Activated gamma-delta T cell treated with Interleukin-2 at 50 U/mL for 16 hours (primary cell): ENCODE results near the gene ADPRHL1.
"Not testable (repeated sequence)": the region's sequence is repeated elsewhere in the genome, so short reads cannot be mapped to it uniquely, and the experiment has no call there.

Experiments used
- DNase-seq: peaks from one replicate; pipeline ENCODE4 v3.0.0-alpha.2; 2020

ADPRHL1 gene

GRCh38 chr13:113476811-113477210 lies 23.5 kb upstream of the ADPRHL1 start:
- no peak for DNase-seq

DNA sequence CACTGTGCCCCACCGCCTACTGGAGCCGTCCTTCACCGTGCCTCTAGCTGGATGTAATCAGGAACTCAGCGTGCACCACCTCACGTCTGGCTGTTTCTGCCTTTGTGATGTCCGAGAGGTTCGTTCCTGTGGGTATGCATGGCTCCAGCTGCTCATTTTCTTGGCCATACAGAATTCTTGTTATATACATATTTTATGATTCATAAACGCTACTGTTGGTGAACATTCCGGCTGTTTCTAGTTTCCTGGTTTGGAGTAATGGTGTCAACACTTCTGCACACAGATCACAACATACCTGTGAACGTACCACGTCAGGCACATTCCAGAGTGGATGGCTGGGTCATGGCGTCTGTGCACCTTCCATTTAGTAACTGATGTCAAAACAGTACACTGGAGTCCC lies 22.6 kb upstream of the ADPRHL1 start:
- DNase-seq = no peak

DNA sequence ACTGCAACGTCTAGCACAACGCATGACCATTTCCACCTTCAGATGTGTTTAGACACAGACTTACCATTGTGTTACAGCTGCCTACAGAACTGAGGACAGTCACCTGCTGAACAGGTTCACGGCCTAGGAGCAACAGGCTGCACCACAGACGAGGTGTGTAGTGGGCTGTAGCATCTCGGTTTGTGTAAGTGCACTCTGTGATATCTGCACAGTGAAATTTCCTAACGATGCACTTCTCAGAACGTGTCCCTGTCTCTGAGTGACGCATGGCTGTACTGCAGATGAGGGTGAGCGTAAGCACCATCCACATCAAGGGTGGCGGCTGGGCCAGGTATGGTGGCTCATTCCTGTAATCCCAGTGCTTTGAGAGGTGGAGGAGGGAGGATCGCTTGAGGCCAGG lies 22.0 kb upstream of the ADPRHL1 start:
- no peak for DNase-seq

DNA sequence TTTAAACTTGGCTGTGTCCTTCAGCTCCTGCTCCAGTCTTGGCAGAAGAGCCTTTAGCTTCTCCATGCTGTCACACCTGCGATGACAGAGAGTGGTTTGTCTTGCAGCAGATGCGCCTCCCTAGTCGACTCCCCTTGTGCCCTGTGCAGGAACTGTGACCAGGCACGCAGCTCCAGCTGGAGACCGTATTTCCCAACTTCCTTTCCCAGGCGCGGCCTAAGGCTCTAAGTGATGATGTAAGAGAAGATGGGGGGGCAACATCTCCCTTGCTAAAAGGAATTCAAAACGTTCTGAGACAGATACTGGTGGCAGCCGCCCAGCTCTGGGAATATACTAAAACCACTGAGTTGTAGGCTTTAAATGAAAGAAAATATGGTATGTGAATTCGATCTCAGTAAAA lies 20.9 kb upstream of the ADPRHL1 start:
- no peak for DNase-seq

GRCh38 chr13:113472355-113473025 lies 19.2 kb upstream of the ADPRHL1 start:
- no peak for DNase-seq

DNA sequence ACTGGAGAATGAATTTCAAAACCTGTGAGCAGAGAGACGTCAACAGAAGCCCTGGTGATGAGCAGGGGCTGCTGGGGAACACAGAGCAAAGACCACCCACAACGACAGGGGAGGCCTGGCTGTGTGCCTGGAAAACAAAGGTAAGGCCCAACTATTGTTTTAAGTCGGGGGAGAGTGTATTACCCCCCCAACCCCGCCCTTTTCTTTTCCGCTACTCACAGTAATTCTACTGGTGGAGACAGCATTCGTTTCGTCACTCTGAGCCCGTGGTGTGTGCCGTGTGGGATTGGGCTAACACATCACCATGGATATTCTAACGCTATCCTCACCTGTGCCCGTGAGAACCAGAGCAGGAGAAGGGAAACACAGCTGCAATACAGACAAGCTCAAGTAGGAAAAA lies 18.6 kb upstream of the ADPRHL1 start:
- no peak for DNase-seq

GRCh38 chr13:113470635-113471163 lies 17.4 kb upstream of the ADPRHL1 start:
- DNase-seq = not testable (repeated sequence)

GRCh38 chr13:113470073-113470472 lies 16.8 kb upstream of the ADPRHL1 start:
- DNase-seq = no peak

GRCh38 chr13:113469582-113469981 lies 16.3 kb upstream of the ADPRHL1 start:
- no peak for DNase-seq

- DNase-seq = no peak
Observed at GRCh38 chr13:113468472-113469201, 15.3 kb upstream of the ADPRHL1 start.

DNA sequence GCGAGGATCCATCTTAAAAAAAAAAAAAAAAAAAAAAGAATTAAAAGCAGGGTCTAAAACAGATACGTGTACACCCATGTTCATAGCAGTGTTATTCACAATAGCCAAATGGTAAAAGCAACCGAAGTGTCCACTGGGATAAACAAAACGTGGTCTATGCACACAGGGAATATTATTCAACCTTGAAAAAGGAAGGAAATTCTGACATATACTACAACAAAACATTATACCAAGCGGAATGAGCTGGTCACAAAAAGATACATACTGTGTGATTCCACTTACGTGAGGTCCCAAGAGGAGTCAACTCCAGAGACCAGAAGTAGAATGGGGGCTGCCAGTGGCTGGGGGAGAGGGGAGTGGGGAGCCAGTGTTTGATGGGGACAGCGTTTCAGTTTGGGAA lies 14.7 kb upstream of the ADPRHL1 start:
- DNase-seq = no peak

- DNase-seq = no peak
Observed at GRCh38 chr13:113466383-113466782, 13.1 kb upstream of the ADPRHL1 start.

DNA sequence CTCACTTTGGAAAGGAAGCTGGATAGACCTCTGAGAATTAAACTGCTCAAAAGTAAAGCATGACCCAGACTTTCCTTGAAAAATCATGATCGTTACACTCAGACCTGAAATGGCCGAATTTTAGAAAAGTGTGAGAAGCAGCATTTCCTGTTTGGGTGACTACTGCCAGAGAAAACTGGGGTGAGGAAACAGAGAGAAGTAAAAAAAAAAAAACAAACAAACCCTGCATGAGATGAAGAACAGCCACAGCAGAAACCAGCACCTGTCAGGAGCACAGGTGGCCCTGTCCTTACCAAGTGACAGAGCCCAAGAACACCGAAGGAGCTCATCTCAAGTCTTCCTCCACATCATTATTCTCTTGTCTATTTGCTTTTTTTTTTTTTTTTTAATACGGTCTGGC lies 12.0 kb upstream of the ADPRHL1 start:
- DNase-seq = no peak

DNA sequence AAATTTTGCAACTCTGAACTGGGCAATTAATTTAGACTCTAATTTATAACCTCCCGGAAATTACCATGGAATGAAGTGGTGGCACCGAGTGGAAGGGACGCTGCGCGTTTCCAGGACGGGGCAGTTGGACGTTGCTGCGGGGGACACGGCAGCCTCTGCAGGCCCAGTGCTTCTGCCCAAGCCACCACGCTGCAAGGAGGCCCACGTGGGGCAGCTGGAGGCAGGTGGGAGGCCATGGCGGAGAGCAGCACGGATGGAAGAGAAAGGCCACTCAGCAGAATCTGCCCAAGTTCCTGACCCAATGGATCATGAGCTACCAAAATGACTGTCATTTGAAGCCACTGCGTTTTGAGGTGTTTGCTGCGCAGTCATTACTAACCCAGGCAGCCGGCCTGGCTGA lies 11.2 kb upstream of the ADPRHL1 start:
- no peak for DNase-seq

DNA sequence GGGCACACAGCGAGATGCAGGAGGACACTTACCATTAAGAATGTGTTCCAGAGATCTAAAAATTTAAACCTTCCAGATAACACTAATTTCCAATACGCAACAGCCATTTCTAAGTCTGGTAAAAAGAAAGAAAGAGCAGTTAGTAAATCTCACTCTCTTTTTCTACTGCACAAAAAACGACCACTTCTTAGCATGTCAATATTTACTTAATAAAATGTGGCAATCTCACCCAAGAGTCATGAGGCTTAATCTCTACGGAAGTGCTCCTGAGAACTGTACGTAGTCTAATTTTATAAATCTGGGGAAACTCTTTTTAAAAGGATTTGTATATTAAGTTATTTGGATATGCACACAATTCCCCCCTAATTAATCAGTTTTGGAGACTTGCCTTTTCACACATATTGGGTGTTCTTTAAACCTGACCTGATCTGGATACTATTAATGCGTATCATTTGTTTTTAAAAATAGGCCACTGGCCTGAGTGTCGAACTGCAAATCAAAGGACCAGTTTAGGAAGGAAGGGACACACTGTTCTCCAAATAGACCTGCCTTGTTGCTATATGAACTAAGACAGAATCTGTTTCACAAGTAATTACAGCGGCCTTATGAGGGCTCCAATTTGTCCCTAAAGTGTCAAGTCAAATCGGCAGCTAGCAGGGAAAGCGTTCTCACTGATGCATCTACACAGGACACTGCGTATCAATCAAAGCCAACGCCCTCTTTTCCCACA lies 7.9 kb upstream of the ADPRHL1 start:
- no peak for DNase-seq

GRCh38 chr13:113460599-113460998 lies 7.3 kb upstream of the ADPRHL1 start:
- no peak for DNase-seq

GRCh38 chr13:113460064-113460555 lies 6.8 kb upstream of the ADPRHL1 start:
- no peak for DNase-seq

DNA sequence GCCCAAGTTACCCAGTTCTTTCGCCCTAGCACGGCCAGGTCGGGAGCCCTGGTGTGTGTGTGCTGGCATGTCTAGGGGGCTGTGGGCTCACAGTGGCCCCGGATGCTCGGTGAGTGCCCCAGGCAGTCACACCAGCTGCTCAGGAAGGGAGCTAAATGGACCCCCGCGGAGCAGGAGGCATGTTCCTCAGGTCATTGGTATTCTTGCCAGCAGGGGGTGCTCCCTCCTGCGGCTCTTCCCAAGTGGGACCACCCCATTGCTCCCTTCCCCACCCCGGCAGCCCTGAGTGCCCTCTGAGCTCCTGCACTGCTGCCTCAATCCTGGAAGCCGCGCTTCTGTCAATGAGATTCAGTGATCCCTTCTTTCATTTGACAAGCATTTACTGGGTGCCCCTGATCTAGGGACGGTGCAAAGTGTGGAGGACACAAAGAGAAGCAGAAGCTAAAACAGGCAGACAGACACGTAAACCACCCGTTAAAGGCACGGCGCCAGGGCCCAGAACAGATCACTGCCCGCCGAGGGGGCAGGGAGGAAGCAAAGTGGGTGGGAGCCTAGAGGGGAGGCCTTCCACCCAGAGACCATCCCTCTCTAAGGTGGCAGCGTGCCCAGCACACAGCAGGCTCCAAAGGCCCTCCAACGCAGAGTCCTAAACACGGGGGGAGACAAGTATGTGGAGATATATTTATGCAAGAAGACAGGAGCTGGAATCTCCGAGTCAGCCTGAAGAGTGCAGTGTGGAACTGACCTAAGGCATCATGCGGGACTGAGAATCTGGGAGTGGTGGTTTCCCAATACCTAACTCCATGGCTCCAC lies 5.2 kb upstream of the ADPRHL1 start:
- DNase-seq = no peak

DNA sequence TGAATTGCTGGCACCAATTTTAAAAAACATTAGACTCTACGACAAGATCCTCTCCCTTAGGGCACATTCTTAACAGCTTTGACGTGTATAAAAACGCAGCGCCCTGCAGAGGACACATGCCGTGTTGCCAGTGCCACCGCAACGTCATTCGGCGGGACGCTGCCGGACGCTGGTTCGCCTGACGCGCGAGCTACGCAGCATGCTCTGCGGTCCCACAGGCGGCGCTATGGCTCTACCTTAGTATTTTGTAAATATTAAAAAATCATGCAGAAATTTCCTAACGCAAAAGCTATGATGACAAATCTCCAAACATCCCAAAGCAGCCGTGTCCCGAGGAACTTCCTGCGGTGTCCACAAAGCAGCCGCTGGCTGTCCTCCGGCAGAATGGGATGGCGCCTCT lies 4.2 kb upstream of the ADPRHL1 start:
- no peak for DNase-seq

- no peak for DNase-seq
Observed at GRCh38 chr13:113456116-113456702, 2.9 kb upstream of the ADPRHL1 start.

DNA sequence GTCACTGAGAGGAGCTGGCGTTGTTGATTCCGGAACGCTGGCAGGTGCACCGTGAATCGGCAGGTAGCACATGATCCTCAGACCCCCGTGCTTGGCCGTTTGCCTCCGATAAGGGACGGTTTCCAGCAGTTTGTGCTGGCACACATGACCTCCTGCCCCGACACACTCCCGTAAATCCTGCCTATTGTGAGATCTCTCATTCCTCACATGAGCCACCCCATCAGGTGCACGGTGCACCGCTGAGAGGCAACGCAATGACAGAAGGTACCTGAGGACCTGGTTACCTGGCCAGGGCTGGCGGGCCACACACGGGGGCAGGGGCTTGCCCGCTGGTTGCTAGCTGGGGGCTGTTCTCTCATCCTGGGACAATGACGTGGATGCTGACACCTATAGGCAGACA lies 2.1 kb upstream of the ADPRHL1 start:
- DNase-seq = no peak

DNA sequence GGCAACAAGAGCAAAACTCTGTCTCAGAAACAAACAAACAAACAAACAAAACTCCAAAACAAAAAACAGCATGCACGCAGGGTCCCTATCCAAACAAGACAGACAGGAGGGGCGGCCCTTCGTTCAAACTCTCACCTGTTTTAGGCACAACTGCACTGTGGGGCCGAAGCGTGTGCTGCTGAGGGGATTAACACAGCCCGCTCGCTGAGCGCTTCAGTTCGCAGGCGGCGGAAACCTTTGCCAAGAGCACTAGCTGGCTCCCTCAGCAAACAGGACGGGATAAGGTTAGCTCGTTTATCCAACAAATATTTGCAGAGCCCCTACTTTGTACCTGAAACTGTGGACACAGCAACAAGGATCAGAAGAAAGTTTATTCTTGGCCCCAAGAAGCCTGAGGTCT lies 1.6 kb upstream of the ADPRHL1 start:
- no peak for DNase-seq
